Right cardiac atrium (tissue), 5 donors: Measurements from ENCODE around the gene CDK6. TPM values are rescaled to one million over a fixed set of nuclear protein-coding genes. Genes with fewer than 3 reads are reported as not detected.

Source experiments
- ATAC-seq, 2 donors: fragments of 200-7000 bp; cut with Tn5 transposase; one replicate each; pipeline versions ENCODE4 v1.8.0 to v1.9.1; 2020; ENCODE audit warnings: moderate library complexity in 2 of 2, mild to moderate bottlenecking in 1 of 2
- DNase-seq, 3 donors: peaks; one replicate each; pipeline ENCODE4 v3.0.0-alpha.2; 2020
- H3K27ac ChIP-seq: one replicate; pipeline ENCODE4 v1.5.1; 2013; ENCODE audit warnings: mild to moderate bottlenecking, low read length, control low read depth, moderate library complexity
- H3K27me3 ChIP-seq: one replicate; pipeline ENCODE4 v1.6.1; 2013; ENCODE audit not compliant: control insufficient read depth, insufficient read depth
- H3K4me1 ChIP-seq: one replicate; pipeline ENCODE4 v1.6.1; 2013; ENCODE audit warnings: low read length; ENCODE audit not compliant: control insufficient read depth, insufficient read depth
- H3K4me3 ChIP-seq: one replicate; pipeline ENCODE4 v1.5.1; 2013; ENCODE audit warnings: low read length, control low read depth
- H3K9me3 ChIP-seq: one replicate; pipeline ENCODE4 v1.6.1; 2013; ENCODE audit warnings: low read length; ENCODE audit not compliant: control insufficient read depth
- WGBS: extraction: QIAGEN DNeasy Blood & Tissue Kit; methylation state at CpG from one replicate; pipeline ENCODE4 v1.1.7; 2013; 5-methylcytosine and 5-hydroxymethylcytosine counted together
- intact Hi-C, 4 donors: fragments of 100-400 bp; cut with DNase I; formaldehyde crosslinking; loops; one replicate each; pipeline versions ENCODE4 v1.11.0 to v1.14.0; 2022 to 2023
- polyA plus RNA-seq: library from polyadenylated mRNA; stranded (reverse); fragments of 200-250 nt; gene quantifications from one replicate; pipeline ENCODE4 v1.2.3, GENCODE V29; 2013
- total RNA-seq, 4 donors: library from RNA; stranded (reverse); fragmentation: NEBNext Ultra II Directional; extraction: Animal tissue kit (Norgen Biotek cat#: 25700); gene quantifications; one replicate each; pipeline ENCODE4 v1.2.1, GENCODE V29; 2021
- donor health status: healthy with polysubstance abuse.
- donor health status: DM: no; HTN: yes; CAD: no.
- donor health status: DM: no; HTN: no; CAD: no.
- donor health status: DM: no; HTN: yes; CAD: no; lungs with severe emphysema.
- donor health status: DM: yes; HTN: yes; CAD: no.

The CDK6 gene
- total and polyA plus RNA-seq, 5 donors: 1.8 to 9.7 (median 9.0) TPM

- H3K27ac ChIP-seq: no peak overlapping the region
- H3K9me3 ChIP-seq: no peaks in the 10 kb centered on the region
- intact Hi-C loops: no loop called here
- ATAC-seq (no peak), DNase-seq (no peak)
- H3K4me1 ChIP-seq: no peaks in the 10 kb centered on the region
- WGBS: 96% methylated on average over 2 of the region's 2 CpGs
- H3K27me3 ChIP-seq: no peaks in the 10 kb centered on the region
- no peak overlapping the region for H3K4me3 ChIP-seq
These were observed 28.4 kb downstream of the CDK6 start for GRCh38 chr7:92808006-92808405.

- Histone ChIP-seq H3K27ac (no peak overlapping the region), H3K4me1 (no peaks in the 10 kb centered on the region), H3K4me3 (no peak overlapping the region), H3K9me3 (no peaks in the 10 kb centered on the region), H3K27me3 (no peaks in the 10 kb centered on the region)
- intact Hi-C loops: no loop called here
- 92% methylated on average over 6 of the region's 6 CpGs for WGBS
- ATAC-seq (no peak), DNase-seq (no peak)
These were observed 29.9 kb downstream of the CDK6 start for GRCh38 chr7:92806496-92806895.

DNA sequence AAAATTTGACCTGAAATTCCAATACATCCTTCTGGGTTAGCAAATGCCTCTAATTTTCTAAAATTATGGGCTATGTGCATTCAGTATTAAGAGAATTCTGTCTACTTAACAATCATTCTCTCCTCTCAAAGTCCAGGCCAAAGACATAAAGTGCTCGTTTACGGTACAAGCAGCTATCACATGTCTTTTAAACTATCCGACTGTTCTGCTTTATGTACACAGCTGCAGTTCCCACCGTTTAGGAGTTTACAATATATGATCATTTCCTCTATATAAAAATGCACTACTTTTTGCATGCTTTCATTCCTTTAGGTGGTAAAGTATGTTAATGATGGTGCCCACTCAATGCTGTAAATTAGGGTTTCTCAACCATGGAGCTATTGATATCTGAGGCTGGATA is 34.0 kb downstream of the CDK6 start:
- Histone ChIP-seq H3K4me1 (peaks cover 6% of the 10 kb centered on the region), H3K27ac (no peak overlapping the region), H3K27me3 (no peaks in the 10 kb centered on the region), H3K4me3 (no peak overlapping the region), H3K9me3 (no peaks in the 10 kb centered on the region)
- intact Hi-C loops: no loop called here
- ATAC-seq (no peak), DNase-seq (no peak)
- 83% methylated on average over 4 of the region's 4 CpGs for WGBS

- DNase-seq (no peak), ATAC-seq (peak in 1 of 2 donors; percentile 37)
- H3K27ac ChIP-seq: no peak overlapping the region
- WGBS: 63% methylated on average over 3 of the region's 3 CpGs
- no peaks in the 10 kb centered on the region for H3K9me3 ChIP-seq
- H3K4me3 ChIP-seq: no peak overlapping the region
- no peaks in the 10 kb centered on the region for H3K27me3 ChIP-seq
- peaks cover 11% of the 10 kb centered on the region for H3K4me1 ChIP-seq
- intact Hi-C loops: no loop called here
These were observed 36.7 kb downstream of the CDK6 start for GRCh38 chr7:92799446-92800211.

DNA sequence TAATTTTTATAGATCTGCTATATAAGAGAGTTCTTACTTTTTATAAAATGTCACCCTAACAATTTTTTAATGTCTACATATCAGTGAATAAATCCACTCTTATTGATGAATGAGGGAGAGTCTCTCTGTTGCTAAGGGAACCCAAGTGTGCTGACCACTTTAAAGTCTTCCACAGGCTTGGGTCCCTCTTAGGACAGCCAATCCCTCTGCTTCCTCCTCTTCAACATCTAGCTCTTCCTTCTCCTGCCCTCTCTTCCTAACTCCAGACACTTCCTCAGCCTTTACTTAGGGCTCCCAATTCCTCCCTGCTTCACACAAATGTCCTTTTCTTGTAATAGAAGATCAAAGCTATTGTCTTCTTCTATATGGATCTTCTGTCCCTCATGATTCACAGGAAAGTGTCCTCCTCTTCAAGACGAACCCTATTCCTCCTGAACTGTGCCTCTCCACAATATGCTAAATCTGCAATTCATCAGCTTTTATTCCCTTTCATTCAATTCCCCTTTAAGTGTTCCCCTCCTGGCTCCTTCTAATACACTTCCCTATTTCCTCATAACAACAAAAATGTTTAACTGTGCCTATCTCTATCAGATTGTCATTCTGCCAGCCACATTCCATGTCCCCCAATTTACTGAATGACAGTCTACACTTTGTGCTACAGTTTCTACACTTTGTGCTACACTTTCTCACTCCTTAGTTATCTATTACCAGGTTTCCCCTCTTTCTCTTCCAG is 37.7 kb downstream of the CDK6 start:
- WGBS: 47% methylated on average over 1 of the region's 1 CpG
- intact Hi-C loops: no loop called here
- ATAC-seq (no peak), DNase-seq (no peak)
- Histone ChIP-seq H3K9me3 (no peaks in the 10 kb centered on the region), H3K4me1 (peaks cover 14% of the 10 kb centered on the region), H3K4me3 (no peak overlapping the region), H3K27me3 (no peaks in the 10 kb centered on the region), H3K27ac (no peak overlapping the region)

GRCh38 chr7:92797693-92798092 is 38.7 kb downstream of the CDK6 start:
- DNase-seq (peak; percentile 17 to 50 (median 35)), ATAC-seq (peak; percentile 94 to 96)
- Histone ChIP-seq H3K4me3 (no peak overlapping the region), H3K4me1 (peaks cover 14% of the 10 kb centered on the region), H3K9me3 (no peaks in the 10 kb centered on the region), H3K27me3 (no peaks in the 10 kb centered on the region), H3K27ac (no peak overlapping the region)
- WGBS: 26% methylated on average over 4 of the region's 4 CpGs
- intact Hi-C loops: no loop called here

- WGBS: 66% methylated on average over 1 of the region's 1 CpG
- Histone ChIP-seq H3K27ac (peak overlapping the region; percentile 38), H3K4me3 (no peak overlapping the region), H3K4me1 (peaks cover 14% of the 10 kb centered on the region), H3K27me3 (no peaks in the 10 kb centered on the region), H3K9me3 (no peaks in the 10 kb centered on the region)
- intact Hi-C loops: no loop called here
- ATAC-seq (peak; percentile 33 to 39), DNase-seq (no peak)
These were observed 39.1 kb downstream of the CDK6 start for GRCh38 chr7:92797284-92797683.

DNA sequence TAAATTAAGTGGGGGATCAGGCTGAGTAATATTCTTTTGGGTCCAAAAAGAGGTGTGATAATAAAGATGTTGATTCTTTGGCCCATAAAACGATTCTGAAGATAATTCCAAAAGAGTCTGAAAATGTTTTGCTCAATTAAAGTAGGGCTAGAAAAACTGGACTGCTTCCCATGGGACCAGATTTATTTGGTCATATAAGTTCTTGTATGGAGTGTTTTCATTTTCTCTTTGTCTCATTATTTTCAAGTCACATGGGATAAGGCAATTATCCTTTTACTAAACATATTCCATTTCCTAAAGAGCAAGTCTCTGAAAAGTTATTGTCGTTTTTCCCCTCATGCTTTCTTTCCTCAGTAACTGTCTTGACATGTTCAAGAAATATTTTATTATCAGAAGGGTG is 41.5 kb downstream of the CDK6 start:
- Histone ChIP-seq H3K9me3 (no peaks in the 10 kb centered on the region), H3K4me1 (peaks cover 22% of the 10 kb centered on the region), H3K27ac (no peak overlapping the region), H3K27me3 (no peaks in the 10 kb centered on the region), H3K4me3 (no peak overlapping the region)
- DNase-seq (no peak), ATAC-seq (no peak)
- intact Hi-C loops: no loop called here
- 38% methylated on average over 2 of the region's 2 CpGs for WGBS

DNA sequence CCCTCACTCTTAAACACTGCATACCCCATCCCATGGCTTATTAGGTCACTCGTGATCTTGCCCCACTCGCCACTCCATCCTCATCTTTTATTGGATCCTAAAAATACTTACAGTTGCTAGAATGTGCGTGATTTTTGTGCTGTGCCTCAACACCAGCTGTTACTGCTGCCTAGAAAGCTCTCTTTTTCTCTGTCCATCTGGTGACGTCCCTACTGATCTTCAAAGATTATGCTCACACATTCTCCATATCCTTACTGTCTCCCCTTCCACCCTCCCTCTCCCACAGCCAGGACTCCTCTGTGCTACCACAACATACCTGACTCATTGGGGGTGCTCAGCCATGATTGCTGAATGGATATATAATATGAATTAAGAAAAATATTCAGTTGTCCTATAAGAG is 42.0 kb downstream of the CDK6 start:
- no peak overlapping the region for H3K27ac ChIP-seq
- WGBS: 65% methylated on average over 4 of the region's 4 CpGs
- H3K4me3 ChIP-seq: no peak overlapping the region
- H3K9me3 ChIP-seq: no peaks in the 10 kb centered on the region
- H3K27me3 ChIP-seq: no peaks in the 10 kb centered on the region
- intact Hi-C loops: no loop called here
- ATAC-seq: no peak
- peaks cover 21% of the 10 kb centered on the region for H3K4me1 ChIP-seq
- no peak for DNase-seq

DNA sequence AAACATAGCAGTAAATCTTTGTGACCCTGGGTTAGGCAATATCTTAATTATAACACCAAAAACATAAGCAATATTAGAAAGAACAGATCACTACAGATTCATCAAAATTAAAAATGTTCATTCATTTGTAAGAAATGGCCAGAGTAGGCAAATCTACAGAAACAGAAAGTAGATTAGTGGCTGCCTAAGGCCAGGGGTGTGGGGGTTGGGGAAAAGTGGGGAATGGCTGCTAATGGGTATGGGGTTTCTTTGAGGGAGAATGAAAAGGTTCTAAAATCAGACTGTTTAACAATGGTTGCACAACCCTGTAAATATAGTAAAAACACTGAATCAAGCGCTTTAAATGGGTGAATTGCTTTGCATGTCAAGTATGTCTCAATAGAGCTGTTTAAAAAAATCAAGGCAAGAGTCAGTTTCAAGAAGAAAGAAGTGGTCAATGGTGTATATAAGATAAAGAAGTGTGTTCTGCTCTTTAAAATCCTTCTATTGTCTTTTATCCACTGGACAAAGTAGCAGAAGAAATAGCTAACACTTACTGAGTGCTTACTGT is 42.6 kb downstream of the CDK6 start:
- DNase-seq (no peak), ATAC-seq (no peak)
- Histone ChIP-seq H3K4me3 (no peak overlapping the region), H3K9me3 (no peaks in the 10 kb centered on the region), H3K4me1 (peaks cover 18% of the 10 kb centered on the region), H3K27ac (no peak overlapping the region), H3K27me3 (no peaks in the 10 kb centered on the region)
- 89% methylated on average over 1 of the region's 1 CpG for WGBS
- intact Hi-C loops: no loop called here

DNA sequence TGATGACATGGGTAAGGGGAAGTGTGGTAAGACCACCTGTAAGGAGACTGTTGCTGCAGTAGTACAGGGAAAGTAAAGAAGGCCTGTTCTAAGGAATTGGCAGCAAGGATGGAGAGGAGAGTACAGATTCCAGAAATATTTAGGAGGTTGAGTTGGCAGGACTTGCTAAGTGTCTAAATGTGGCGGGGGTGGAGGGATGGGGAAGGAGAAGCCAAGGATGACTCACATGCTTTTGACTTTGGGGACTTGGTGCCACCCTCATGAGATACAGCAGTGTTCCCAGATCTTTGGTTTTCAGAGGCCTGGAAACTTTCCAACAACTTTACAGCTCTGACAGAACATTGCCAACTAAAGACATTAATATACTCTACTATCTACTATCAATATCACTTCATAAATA is 45.4 kb downstream of the CDK6 start:
- Histone ChIP-seq H3K4me3 (no peak overlapping the region), H3K27me3 (no peaks in the 10 kb centered on the region), H3K4me1 (peaks cover 13% of the 10 kb centered on the region), H3K27ac (no peak overlapping the region), H3K9me3 (no peaks in the 10 kb centered on the region)
- WGBS: 53% methylated on average over 1 of the region's 1 CpG
- intact Hi-C loops: no loop called here
- DNase-seq (no peak), ATAC-seq (peak in 1 of 2 donors; percentile 60)
